GM12878 (cell line): ENCODE data around the gene FN3K. TPM values are rescaled to one million over a fixed set of nuclear protein-coding genes. Genes with fewer than 3 reads are reported as not detected.

ENCODE experiments used
- ATAC-seq: fragments of 200-7000 bp; cut with Tn5 transposase; 3 replicates; pipeline ENCODE4 v1.9.1; 2020; ENCODE audit warnings: mild to moderate bottlenecking, moderate library complexity
- BruUV-seq: library from RNA; stranded (reverse); fragments of 400-500 nt; replicated peaks from 2 replicates; lab custom pipeline; 2021; lab: Mats Ljungman, UMichigan
- CTCF ChIA-PET: fragments of 300-600 bp; sonication (Branson Sonifier 250); formaldehyde crosslinking; extraction: SDS; loops from one replicate; lab custom pipeline; 2021; ENCODE audit warnings: inconsistent platforms; lab: Yijun Ruan, JAX
- POLR2A ChIA-PET: fragments of 350-600 bp; formaldehyde crosslinking; extraction: SDS; loops from one replicate; lab custom pipeline; 2021; ENCODE audit warnings: inconsistent platforms; lab: Charles Lee
- RAD21 ChIA-PET: fragments of 300-600 bp; sonication (Branson Sonifier 250); formaldehyde crosslinking; loops from one replicate; lab custom pipeline; 2023; ENCODE audit warnings: antibody characterized with exemption; ENCODE audit not compliant: unreplicated experiment; lab: Charles Lee
- SMC1A ChIA-PET: fragments of 300-600 bp; sonication (Branson Sonifier 250); formaldehyde crosslinking; loops from one replicate; lab custom pipeline; 2023; ENCODE audit not compliant: unreplicated experiment, uncharacterized antibody; lab: Charles Lee
- DNase-seq: peaks from one replicate; pipeline ENCODE4 v3.0.0-alpha.2; 2011; ENCODE audit warnings: low read depth, low spot score
- FAIRE-seq: peaks from 3 replicates; lab custom pipeline; 2011; peaks lifted over from hg19 to GRCh38; lab: Jason Lieb, UNC
- H2AFZ ChIP-seq: 2 replicates; pipeline ENCODE4 v1.6.0; 2011; ENCODE audit warnings: low read depth, low read length, control low read depth; ENCODE audit not compliant: control insufficient read depth
- H3K27ac ChIP-seq: 2 replicates; pipeline ENCODE4 v1.5.1; 2011; ENCODE audit warnings: control low read depth; ENCODE audit not compliant: control insufficient read depth, insufficient read depth
- H3K27me3 ChIP-seq, 2 experiments: replicated peaks in 1 of 2; 2 replicates each; pipeline versions ENCODE4 v1.6.0 to v1.6.1; 2011; ENCODE audit warnings: low read length in 1 of 2; ENCODE audit not compliant: control insufficient read depth in 2 of 2, insufficient read depth in 2 of 2
- H3K36me3 ChIP-seq, 2 experiments: 2 replicates each; pipeline ENCODE4 v1.5.1; 2011; ENCODE audit warnings: low read length in 1 of 2; ENCODE audit not compliant: control insufficient read depth in 2 of 2, insufficient read depth in 2 of 2
- H3K4me1 ChIP-seq: 2 replicates; pipeline ENCODE4 v1.6.1; 2011; ENCODE audit warnings: mild to moderate bottlenecking, low read length, moderate library complexity, mixed read lengths; ENCODE audit not compliant: control insufficient read depth, insufficient read depth
- H3K4me2 ChIP-seq: 2 replicates; pipeline ENCODE4 v1.6.0; 2011; ENCODE audit warnings: control low read depth; ENCODE audit not compliant: control insufficient read depth, insufficient read depth
- H3K4me3 ChIP-seq: fragments of 200-600 bp; sonication (generic); 2 replicates; pipeline ENCODE4 v1.5.1; 2016
- H3K79me2 ChIP-seq: 2 replicates; pipeline ENCODE4 v1.6.0; 2011; ENCODE audit warnings: low read length; ENCODE audit not compliant: control insufficient read depth, insufficient read depth
- H3K9ac ChIP-seq: 2 replicates; pipeline ENCODE4 v1.8.0; 2011; ENCODE audit warnings: low read length, control low read depth, mixed read lengths; ENCODE audit not compliant: control insufficient read depth, insufficient read depth
- H3K9me3 ChIP-seq: replicated peaks from 3 replicates; pipeline ENCODE4 v1.5.1; 2011; ENCODE audit warnings: mild to moderate bottlenecking, low read length; ENCODE audit not compliant: control insufficient read depth, insufficient read depth
- H4K20me1 ChIP-seq: 2 replicates; pipeline ENCODE4 v1.6.0; 2011; ENCODE audit not compliant: control insufficient read depth, insufficient read depth
- ATF7 ChIP-seq: fragments of 450-650 bp; IDR thresholded peaks from 2 replicates; pipeline ENCODE4 v1.6.1; 2016; ENCODE audit warnings: low read depth, mild to moderate bottlenecking
- CHD1 ChIP-seq: IDR thresholded peaks from 2 replicates; pipeline ENCODE4 v1.6.1; 2012; ENCODE audit warnings: low read depth, low read length, improper control_type of control experiment
- E2F8 ChIP-seq: fragments of 450-650 bp; IDR thresholded peaks from 2 replicates; pipeline ENCODE4 v1.6.1; 2018; ENCODE audit warnings: mild to moderate bottlenecking, low read depth, moderate library complexity; ENCODE audit not compliant: partially characterized antibody
- ESRRA ChIP-seq: IDR thresholded peaks from 2 replicates; pipeline ENCODE4 v1.6.1; 2012; ENCODE audit warnings: mild to moderate bottlenecking, low read length, improper control_type of control experiment
- IKZF1 ChIP-seq: fragments of 450-650 bp; conservative IDR thresholded peaks from 2 replicates; pipeline ENCODE4 v1.6.1; 2017; ENCODE audit warnings: antibody characterized with exemption, mild to moderate bottlenecking
- MTA2 ChIP-seq: fragments of 450-650 bp; IDR thresholded peaks from 2 replicates; pipeline ENCODE4 v1.6.1; 2016; ENCODE audit warnings: low read depth, mild to moderate bottlenecking, moderate library complexity
- PBX3 ChIP-seq: IDR thresholded peaks from 2 replicates; pipeline ENCODE4 v1.6.1; 2011; ENCODE audit warnings: mild to moderate bottlenecking, low read depth, low read length, moderate library complexity; ENCODE audit not compliant: insufficient replicate concordance
- RAD51 ChIP-seq: fragments of 450-650 bp; IDR thresholded peaks from 2 replicates; pipeline ENCODE4 v1.6.1; 2016; ENCODE audit warnings: moderate library complexity, mild to moderate bottlenecking, inconsistent platforms
- ZNF384 ChIP-seq: IDR thresholded peaks from 2 replicates; pipeline ENCODE4 v1.6.1; 2012; ENCODE audit warnings: low read depth, mild to moderate bottlenecking, low read length, improper control_type of control experiment, borderline replicate concordance
- WGBS: methylation state at CpG from one replicate; pipeline ENCODE4 v1.1.6; 2016; ENCODE audit warnings: low lambda C conversion rate; ENCODE audit not compliant: insufficient replicate concordance, insufficient coverage; ENCODE audit errors: missing lambda C conversion rate; 5-methylcytosine and 5-hydroxymethylcytosine counted together
- in situ Hi-C: fragments of 300-500 bp; cut with MboI; formaldehyde crosslinking; loops from 9 replicates; pipeline ENCODE4 v1.14.3; 2018; ENCODE audit warnings: mixed read lengths
- intact Hi-C: fragments of 100-400 bp; cut with micrococcal nuclease; formaldehyde crosslinking; loops from one replicate; pipeline ENCODE4 v1.14.2; 2022; ENCODE audit not compliant: unreplicated experiment
- polyA plus RNA-seq, 11 experiments: library from polyadenylated mRNA; depleted of rRNA in 4 of 11; unstranded in 6 of 11; stranded (reverse) in 5 of 11; fragments of >200 nt; fragmentation: Nextera tagmentation in 4 of 11; fragmentation: Illumina TruSeq in 1 of 11; extraction: Ambion mirVana in 4 of 11; extraction: Trizol in 1 of 11; gene quantifications; 1 replicate in 1 of 11; 2 replicates in 10 of 11; pipeline versions ENCODE4 v1.2.1 to v1.2.3, GENCODE V29; 2011 to 2016; ENCODE audit warnings: inconsistent platforms in 2 of 11, missing spikeins in 2 of 11, low read depth in 1 of 11
- total RNA-seq, 4 experiments: library from RNA; depleted of rRNA in 3 of 4; stranded (reverse); fragments of >200 nt in 3 of 4; fragmentation: Illumina TruSeq in 1 of 4; extraction: Trizol in 1 of 4; gene quantifications; 2 replicates each; pipeline versions ENCODE4 v1.2.1 to v1.2.3, GENCODE V29; 2013 to 2021
- TF ChIP-seq, protein P1 (sequence below): fragments of 450-650 bp; IDR thresholded peaks from 2 replicates; pipeline ENCODE4 v1.6.1; 2017; ENCODE audit warnings: borderline replicate concordance
- TF ChIP-seq, protein P2 (sequence below): fragments of 450-650 bp; IDR thresholded peaks from 2 replicates; pipeline ENCODE4 v1.6.1; 2017; ENCODE audit warnings: mild to moderate bottlenecking
- TF ChIP-seq, protein P3 (sequence below): fragments of 450-650 bp; IDR thresholded peaks from 2 replicates; pipeline ENCODE4 v1.6.1; 2017; ENCODE audit warnings: low read depth, mild to moderate bottlenecking, moderate library complexity
- TF ChIP-seq, protein P4 (sequence below): fragments of 450-650 bp; IDR thresholded peaks from 2 replicates; pipeline ENCODE4 v1.6.1; 2017; ENCODE audit warnings: mild to moderate bottlenecking, low read depth, inconsistent platforms; ENCODE audit not compliant: poor library complexity, severe bottlenecking

Gene FN3K
- total and polyA plus RNA-seq, 10 of the 15 experiments (the other 5 are each of a cell fraction or from before 2014, with no cell fraction given) = 0.08 to 0.51 (median 0.17) TPM; not detected in 7

GRCh38 chr17:82720204-82720603 lies 15.2 kb upstream of the FN3K start:
- in situ Hi-C loops (no loop called here), intact Hi-C loops (no loop called here)
- RAD21 ChIA-PET = no interaction called here
- BruUV-seq = no TSS peak
- ATAC-seq = no peak
- Histone ChIP-seq H3K4me1 (peaks cover 6% of the 10 kb centered on the region), H3K27me3 (no peaks in the 10 kb centered on the region), H3K79me2 (peaks cover 15% of the 10 kb centered on the region), H4K20me1 (no peaks in the 10 kb centered on the region), H3K4me2 (no peak overlapping the region), H2AFZ (no peak overlapping the region), H3K27ac (no peak overlapping the region), H3K36me3 (peaks cover 0 to 3% of the 10 kb centered on the region in 2 experiments; a peak in 3 of 4 replicates), H3K9ac (no peak overlapping the region), H3K9me3 (no peaks in the 10 kb centered on the region), H3K4me3 (no peak overlapping the region)
- no peak for DNase-seq
- no peak for FAIRE-seq
- SMC1A ChIA-PET = interaction anchor here (0.7 kb wide), 1 partner anchor 11 kb away, joined by 3 read pairs; no protein-coding TSS in a partner anchor
- CTCF ChIA-PET = no interaction called here
- 93% methylated on average over 19 of the region's 19 CpGs for WGBS
- POLR2A ChIA-PET = no interaction called here
- TF ChIP-seq ESRRA (no peak), ZNF384 (no peak), RAD51 (no peak), PBX3 (no peak), IKZF1 (no peak), MTA2 (no peak), ATF7 (no peak), CHD1 (no peak), E2F8 (no peak)
- TF ChIP-seq, protein P1, sequence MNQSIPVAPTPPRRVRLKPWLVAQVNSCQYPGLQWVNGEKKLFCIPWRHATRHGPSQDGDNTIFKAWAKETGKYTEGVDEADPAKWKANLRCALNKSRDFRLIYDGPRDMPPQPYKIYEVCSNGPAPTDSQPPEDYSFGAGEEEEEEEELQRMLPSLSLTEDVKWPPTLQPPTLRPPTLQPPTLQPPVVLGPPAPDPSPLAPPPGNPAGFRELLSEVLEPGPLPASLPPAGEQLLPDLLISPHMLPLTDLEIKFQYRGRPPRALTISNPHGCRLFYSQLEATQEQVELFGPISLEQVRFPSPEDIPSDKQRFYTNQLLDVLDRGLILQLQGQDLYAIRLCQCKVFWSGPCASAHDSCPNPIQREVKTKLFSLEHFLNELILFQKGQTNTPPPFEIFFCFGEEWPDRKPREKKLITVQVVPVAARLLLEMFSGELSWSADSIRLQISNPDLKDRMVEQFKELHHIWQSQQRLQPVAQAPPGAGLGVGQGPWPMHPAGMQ = no peak
- TF ChIP-seq, protein P2, sequence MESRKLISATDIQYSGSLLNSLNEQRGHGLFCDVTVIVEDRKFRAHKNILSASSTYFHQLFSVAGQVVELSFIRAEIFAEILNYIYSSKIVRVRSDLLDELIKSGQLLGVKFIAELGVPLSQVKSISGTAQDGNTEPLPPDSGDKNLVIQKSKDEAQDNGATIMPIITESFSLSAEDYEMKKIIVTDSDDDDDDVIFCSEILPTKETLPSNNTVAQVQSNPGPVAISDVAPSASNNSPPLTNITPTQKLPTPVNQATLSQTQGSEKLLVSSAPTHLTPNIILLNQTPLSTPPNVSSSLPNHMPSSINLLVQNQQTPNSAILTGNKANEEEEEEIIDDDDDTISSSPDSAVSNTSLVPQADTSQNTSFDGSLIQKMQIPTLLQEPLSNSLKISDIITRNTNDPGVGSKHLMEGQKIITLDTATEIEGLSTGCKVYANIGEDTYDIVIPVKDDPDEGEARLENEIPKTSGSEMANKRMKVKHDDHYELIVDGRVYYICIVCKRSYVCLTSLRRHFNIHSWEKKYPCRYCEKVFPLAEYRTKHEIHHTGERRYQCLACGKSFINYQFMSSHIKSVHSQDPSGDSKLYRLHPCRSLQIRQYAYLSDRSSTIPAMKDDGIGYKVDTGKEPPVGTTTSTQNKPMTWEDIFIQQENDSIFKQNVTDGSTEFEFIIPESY = no peak
- TF ChIP-seq, protein P3, sequence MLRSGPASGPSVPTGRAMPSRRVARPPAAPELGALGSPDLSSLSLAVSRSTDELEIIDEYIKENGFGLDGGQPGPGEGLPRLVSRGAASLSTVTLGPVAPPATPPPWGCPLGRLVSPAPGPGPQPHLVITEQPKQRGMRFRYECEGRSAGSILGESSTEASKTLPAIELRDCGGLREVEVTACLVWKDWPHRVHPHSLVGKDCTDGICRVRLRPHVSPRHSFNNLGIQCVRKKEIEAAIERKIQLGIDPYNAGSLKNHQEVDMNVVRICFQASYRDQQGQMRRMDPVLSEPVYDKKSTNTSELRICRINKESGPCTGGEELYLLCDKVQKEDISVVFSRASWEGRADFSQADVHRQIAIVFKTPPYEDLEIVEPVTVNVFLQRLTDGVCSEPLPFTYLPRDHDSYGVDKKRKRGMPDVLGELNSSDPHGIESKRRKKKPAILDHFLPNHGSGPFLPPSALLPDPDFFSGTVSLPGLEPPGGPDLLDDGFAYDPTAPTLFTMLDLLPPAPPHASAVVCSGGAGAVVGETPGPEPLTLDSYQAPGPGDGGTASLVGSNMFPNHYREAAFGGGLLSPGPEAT = no peak
- TF ChIP-seq, protein P4, sequence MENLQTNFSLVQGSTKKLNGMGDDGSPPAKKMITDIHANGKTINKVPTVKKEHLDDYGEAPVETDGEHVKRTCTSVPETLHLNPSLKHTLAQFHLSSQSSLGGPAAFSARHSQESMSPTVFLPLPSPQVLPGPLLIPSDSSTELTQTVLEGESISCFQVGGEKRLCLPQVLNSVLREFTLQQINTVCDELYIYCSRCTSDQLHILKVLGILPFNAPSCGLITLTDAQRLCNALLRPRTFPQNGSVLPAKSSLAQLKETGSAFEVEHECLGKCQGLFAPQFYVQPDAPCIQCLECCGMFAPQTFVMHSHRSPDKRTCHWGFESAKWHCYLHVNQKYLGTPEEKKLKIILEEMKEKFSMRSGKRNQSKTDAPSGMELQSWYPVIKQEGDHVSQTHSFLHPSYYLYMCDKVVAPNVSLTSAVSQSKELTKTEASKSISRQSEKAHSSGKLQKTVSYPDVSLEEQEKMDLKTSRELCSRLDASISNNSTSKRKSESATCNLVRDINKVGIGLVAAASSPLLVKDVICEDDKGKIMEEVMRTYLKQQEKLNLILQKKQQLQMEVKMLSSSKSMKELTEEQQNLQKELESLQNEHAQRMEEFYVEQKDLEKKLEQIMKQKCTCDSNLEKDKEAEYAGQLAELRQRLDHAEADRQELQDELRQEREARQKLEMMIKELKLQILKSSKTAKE = no peak
